ENCODE results near the gene SLIT3. TPM values are rescaled to one million over a fixed set of nuclear protein-coding genes. Genes with fewer than 3 reads are reported as not detected.

SLIT3 gene
- total and polyA plus RNA-seq, 2 experiments from 2014 or later, result 0.59 to 0.71 TPM

- Mint-ChIP-seq H3K27ac (no peak overlapping the region), H3K36me3 (ENCODE audit: low read depth) (no peaks in the 10 kb centered on the region), H3K9me3 (0 out of 3 replicates have a peak, but pooled peaks cover 2% of the 10 kb centered on the region), H3K27me3 (ENCODE audit: insufficient read depth, low read depth, poor library complexity) (peaks cover 9% of the 10 kb centered on the region), H3K4me1 (peaks cover 23% of the 10 kb centered on the region), H3K4me3 (no peak overlapping the region)
- no peaks in the 10 kb centered on the region for H3K9me2 ChIP-seq (ENCODE audit: insufficient read depth)
- H3K4me2 ChIP-seq, result no peak overlapping the region
- H3K36me3 ChIP-seq (ENCODE audit: insufficient read depth), result no peaks in the 10 kb centered on the region
- peak; percentile 25 for DNase-seq (ENCODE audit: low spot score)
- no peak overlapping the region for H3K27ac ChIP-seq (ENCODE audit: low read depth)
- TF ChIP-seq REST (IDR thresholded peaks at IDR 0.05; ENCODE audit: unreplicated experiment), result no peak
- no peak for TF ChIP-seq CTCF (conservative IDR thresholded peaks at IDR 0.05; ENCODE audit: low read depth in 2 of 2)
- TF ChIP-seq EZH2 (IDR thresholded peaks at IDR 0.05; ENCODE audit: low read depth, unreplicated experiment), result no peak
- TF ChIP-seq ZNF462 (CRISPR knock-in tag; IDR thresholded peaks at IDR 0.05), result no peak
- TF ChIP-seq POLR2AphosphoS5 (IDR thresholded peaks at IDR 0.05; ENCODE audit: low read depth), result no peak
- TF ChIP-seq ZNF114 (CRISPR knock-in tag; IDR thresholded peaks at IDR 0.05), result no peak
- TF ChIP-seq EZH2phosphoT487 (IDR thresholded peaks at IDR 0.05; ENCODE audit: unreplicated experiment), result no peak
- TF ChIP-seq STAT1 (IDR thresholded peaks at IDR 0.05; ENCODE audit: unreplicated experiment), result no peak
- TF ChIP-seq NANOG (IDR thresholded peaks at IDR 0.05; ENCODE audit: borderline replicate concordance), result no peak
- TF ChIP-seq JUNB (IDR thresholded peaks at IDR 0.05; ENCODE audit: unreplicated experiment), result no peak
- TF ChIP-seq ETS1 (IDR thresholded peaks at IDR 0.05), result no peak
- TF ChIP-seq ZNF331 (CRISPR knock-in tag; IDR thresholded peaks at IDR 0.05; ENCODE audit: low read depth), result no peak
- H3F3A ChIP-seq (replicated peaks; ENCODE audit: low read depth), result no peaks in the 10 kb centered on the region
- H3K4me1 ChIP-seq (ENCODE audit: insufficient read depth), result no peaks in the 10 kb centered on the region
- H3K4me3 ChIP-seq, result no peak overlapping the region
- no peaks in the 10 kb centered on the region for H3K27me3 ChIP-seq (ENCODE audit: insufficient read depth)
- no peaks in the 10 kb centered on the region for H4K20me1 ChIP-seq (replicated peaks; ENCODE audit: insufficient read depth)
- H3K79me2 ChIP-seq (replicated peaks; ENCODE audit: insufficient read depth), result no peaks in the 10 kb centered on the region
- no peak; the same call in 2 of the 3 replicates for ATAC-seq
- no peak overlapping the region for H2AFZ ChIP-seq
Observed at GRCh38 chr5:169098331-169099121, 202.4 kb downstream of the SLIT3 start.

Measured in GM23338 (cell line).